HG03066 (cell line): Measurements from ENCODE around the gene BCKDHA.
"Not testable (repeated sequence)": the region's sequence is repeated elsewhere in the genome, so short reads cannot be mapped to it uniquely, and the experiment has no call there.

Experiments used
- ATAC-seq: cut with Tn5 transposase; IDR thresholded peaks from one replicate; pipeline ENCODE4 v1.9.1; 2021; ENCODE audit warnings: low read depth; ENCODE audit not compliant: unreplicated experiment

The BCKDHA gene

GRCh38 chr19:41364524-41365391 is 32.9 kb upstream of the BCKDHA start:
- no peak for ATAC-seq

GRCh38 chr19:41366089-41366488 is 31.5 kb upstream of the BCKDHA start:
- no peak for ATAC-seq

- no peak for ATAC-seq
These were observed 29.7 kb upstream of the BCKDHA start for GRCh38 chr19:41367848-41368301.

GRCh38 chr19:41369769-41370168 is 27.8 kb upstream of the BCKDHA start:
- ATAC-seq, result no peak

GRCh38 chr19:41371119-41371518 is 26.5 kb upstream of the BCKDHA start:
- ATAC-seq, result not testable (repeated sequence)

GRCh38 chr19:41371541-41371940 is 26.1 kb upstream of the BCKDHA start:
- ATAC-seq, result no peak

- ATAC-seq, result no peak
These were observed 25.1 kb upstream of the BCKDHA start for GRCh38 chr19:41372501-41372900.

- ATAC-seq, result no peak
These were observed 23.6 kb upstream of the BCKDHA start for GRCh38 chr19:41373993-41374392.

- ATAC-seq, result no peak
These were observed 21.2 kb upstream of the BCKDHA start, which contains the start of gene TMEM91 for GRCh38 chr19:41376241-41376997. Gene TMEM91, plus strand, starts transcription at chr19:41376533. Its CDS starts 1,777 bp downstream, at chr19:41378310.

- no peak for ATAC-seq
These were observed 20.6 kb upstream of the BCKDHA start for GRCh38 chr19:41376998-41377365.

GRCh38 chr19:41377977-41378709 is 19.5 kb upstream of the BCKDHA start:
- no peak for ATAC-seq

- ATAC-seq, result not testable (repeated sequence)
These were observed 16.1 kb upstream of the BCKDHA start for GRCh38 chr19:41381536-41381935.

GRCh38 chr19:41384351-41384750 is 13.3 kb upstream of the BCKDHA start:
- ATAC-seq, result no peak

- no peak for ATAC-seq
These were observed 11.2 kb upstream of the BCKDHA start for GRCh38 chr19:41386442-41386841.

- ATAC-seq, result no peak
These were observed 6.0 kb upstream of the BCKDHA start for GRCh38 chr19:41391618-41392017.

- no peak for ATAC-seq
These were observed 4.8 kb upstream of the BCKDHA start for GRCh38 chr19:41392775-41393174.

GRCh38 chr19:41395355-41395754 is 2.3 kb upstream of the BCKDHA start:
- no peak for ATAC-seq

- ATAC-seq, result no peak
These were observed 416 bp downstream of the BCKDHA start for GRCh38 chr19:41398050-41398418.

- no peak for ATAC-seq
These were observed 980 bp downstream of the BCKDHA start for GRCh38 chr19:41398598-41398997.

GRCh38 chr19:41399091-41399490 is 1.5 kb downstream of the BCKDHA start:
- ATAC-seq, result no peak

- ATAC-seq, result no peak
These were observed 1.9 kb downstream of the BCKDHA start for GRCh38 chr19:41399525-41399924.
